Common myeloid progenitor, CD34-positive (primary cell): ENCODE results near the gene HMGCS2.
A peak's percentile ranks its signal among the peaks of the same experiment; 100 is the strongest.

Source experiments
- CTCF ChIA-PET: fragments of 350-600 bp; sonication (Branson Sonifier 250); formaldehyde crosslinking; loops from one replicate; lab custom pipeline; 2021; ENCODE audit warnings: antibody characterized with exemption; lab: Charles Lee
- POLR2A ChIA-PET: fragments of 350-600 bp; sonication (Branson Sonifier 250); formaldehyde crosslinking; loops from one replicate; lab custom pipeline; 2021; ENCODE audit warnings: antibody characterized with exemption; lab: Charles Lee
- DNase-seq, 3 donors: peaks; one replicate each; pipeline versions ENCODE4 v3.0.0 to v3.0.0-alpha.2; 2013
- H3K27ac ChIP-seq, 2 experiments: 1 replicate in 1 of 2; 2 replicates in 1 of 2; pipeline ENCODE4 v1.7.0; 2013; ENCODE audit warnings: inconsistent platforms in 2 of 2, low read length in 2 of 2, mild to moderate bottlenecking in 2 of 2, low read depth in 1 of 2, moderate library complexity in 1 of 2; ENCODE audit not compliant: severe bottlenecking in 2 of 2, insufficient read depth in 1 of 2, poor library complexity in 1 of 2
- H3K27me3 ChIP-seq, 5 experiments: replicated peaks in 2 of 5; 1 replicate in 3 of 5; 2 replicates in 2 of 5; pipeline versions ENCODE4 v1.6.1 to v1.7.0; 2013; ENCODE audit warnings: low read length in 4 of 5, mild to moderate bottlenecking in 2 of 5, moderate library complexity in 2 of 5, inconsistent platforms in 1 of 5; ENCODE audit not compliant: insufficient read depth in 5 of 5, control insufficient read depth in 4 of 5
- H3K36me3 ChIP-seq, 4 experiments: 1 replicate in 2 of 4; 2 replicates in 2 of 4; pipeline versions ENCODE4 v1.6.1 to v1.7.0; 2013; ENCODE audit warnings: low read length in 3 of 4, control low read depth in 1 of 4, mild to moderate bottlenecking in 1 of 4; ENCODE audit not compliant: control insufficient read depth in 4 of 4, insufficient read depth in 4 of 4
- H3K4me1 ChIP-seq, 4 experiments: 1 replicate in 3 of 4; 2 replicates in 1 of 4; pipeline versions ENCODE4 v1.6.1 to v1.7.1; 2013; ENCODE audit warnings: low read length in 3 of 4, mild to moderate bottlenecking in 3 of 4, control low read depth in 1 of 4, inconsistent platforms in 1 of 4, moderate library complexity in 1 of 4; ENCODE audit not compliant: control insufficient read depth in 4 of 4, insufficient read depth in 4 of 4; ENCODE audit errors: control extremely low read depth in 1 of 4
- H3K4me3 ChIP-seq, 7 experiments: 1 replicate in 4 of 7; 2 replicates in 3 of 7; pipeline versions ENCODE4 v1.5.1 to v1.7.0; 2013; ENCODE audit warnings: mild to moderate bottlenecking in 7 of 7, low read length in 6 of 7, moderate library complexity in 6 of 7, inconsistent platforms in 2 of 7, low read depth in 2 of 7, control low read depth in 1 of 7; ENCODE audit not compliant: insufficient read depth in 4 of 7, control insufficient read depth in 1 of 7; ENCODE audit errors: extremely low read depth in 1 of 7
- H3K9me3 ChIP-seq, 5 experiments: 1 replicate in 4 of 5; 2 replicates in 1 of 5; pipeline versions ENCODE4 v1.6.1 to v1.7.1; 2013; ENCODE audit warnings: low read length in 4 of 5, mild to moderate bottlenecking in 2 of 5, inconsistent platforms in 1 of 5, low read depth in 1 of 5, moderate library complexity in 1 of 5; ENCODE audit not compliant: control insufficient read depth in 4 of 5, insufficient read depth in 2 of 5; ENCODE audit errors: control extremely low read depth in 1 of 5
- WGBS: methylation state at CpG from one replicate; pipeline ENCODE4 v1.1.5; 2013; ENCODE audit not compliant: insufficient coverage; 5-methylcytosine and 5-hydroxymethylcytosine counted together

The HMGCS2 gene

GRCh38 chr1:119799599-119800177, 31.0 kb upstream of the HMGCS2 start:
- Histone ChIP-seq H3K4me3 (no peak overlapping the region), H3K27ac (no peak overlapping the region), H3K4me1 (peaks cover 0 to 4% (median 0%) of the 10 kb centered on the region in 4 experiments), H3K9me3 (no peaks in the 10 kb centered on the region), H3K36me3 (no peaks in the 10 kb centered on the region), H3K27me3 (no peaks in the 10 kb centered on the region)
- WGBS, result 97% methylated on average over 12 of the region's 15 CpGs
- peak in 1 of 3 donors; percentile 10 for DNase-seq
- ChIA-PET POLR2A (no interaction called here), CTCF (interaction anchor here (0.8 to 4.9 kb wide), 3 partner anchors 9 to 143 kb away, joined by 3 to 16 read pairs (median 5); no protein-coding TSS in a partner anchor)

- CTCF ChIA-PET, result interaction anchor here (0.8 to 4.9 kb wide), 3 partner anchors 10 to 142 kb away, joined by 3 to 16 read pairs (median 5); no protein-coding TSS in a partner anchor
- Histone ChIP-seq H3K36me3 (no peaks in the 10 kb centered on the region), H3K27ac (no peak overlapping the region), H3K9me3 (no peaks in the 10 kb centered on the region), H3K4me3 (no peak overlapping the region), H3K4me1 (peaks cover 0 to 4% (median 0%) of the 10 kb centered on the region in 4 experiments), H3K27me3 (no peaks in the 10 kb centered on the region)
- POLR2A ChIA-PET, result no interaction called here
- WGBS, result 80% methylated on average over 1 of the region's 4 CpGs
- DNase-seq, result no peak
Observed at GRCh38 chr1:119799003-119799402, 30.3 kb upstream of the HMGCS2 start.

- Histone ChIP-seq H3K4me3 (no peak overlapping the region), H3K4me1 (peaks cover 0 to 4% (median 0%) of the 10 kb centered on the region in 4 experiments), H3K27me3 (no peaks in the 10 kb centered on the region), H3K36me3 (no peaks in the 10 kb centered on the region), H3K27ac (no peak overlapping the region), H3K9me3 (no peaks in the 10 kb centered on the region)
- POLR2A ChIA-PET, result no interaction called here
- DNase-seq, result peak in 2 of 3 donors; percentile 31 to 60
- 82% methylated on average over 6 of the region's 7 CpGs for WGBS
- CTCF ChIA-PET, result interaction anchor here (0.7 to 4.9 kb wide), 3 partner anchors 9 to 151 kb away, joined by 3 to 16 read pairs (median 4); no protein-coding TSS in a partner anchor
Observed at GRCh38 chr1:119797606-119798005, 28.9 kb upstream of the HMGCS2 start.

DNA sequence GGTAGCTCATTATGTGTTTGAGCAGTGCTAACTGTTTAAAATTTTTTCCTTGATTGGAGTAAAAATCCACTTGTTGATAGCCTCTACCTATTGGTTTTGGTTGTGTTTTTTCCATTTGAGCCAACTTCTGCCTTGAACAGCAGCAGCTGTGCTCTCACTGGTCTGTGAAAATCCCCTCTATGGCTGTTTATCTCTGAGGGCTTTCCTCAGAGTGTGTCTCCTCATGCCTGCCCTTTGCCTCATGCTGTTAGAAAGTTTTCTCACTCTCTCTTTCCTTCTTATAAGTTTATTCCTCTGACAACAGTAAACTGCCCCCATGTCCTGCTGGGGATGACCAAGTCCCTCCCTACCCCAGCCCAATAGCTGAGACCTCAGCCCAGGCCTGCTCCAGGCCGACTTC, 28.5 kb upstream of the HMGCS2 start:
- POLR2A ChIA-PET, result no interaction called here

GRCh38 chr1:119795261-119796200, 26.8 kb upstream of the HMGCS2 start:
- Histone ChIP-seq H3K9me3 (no peaks in the 10 kb centered on the region), H3K27me3 (no peaks in the 10 kb centered on the region), H3K4me3 (no peak overlapping the region), H3K4me1 (peaks cover 0 to 4% (median 0%) of the 10 kb centered on the region in 4 experiments), H3K36me3 (no peaks in the 10 kb centered on the region), H3K27ac (no peak overlapping the region)
- DNase-seq, result no peak
- CTCF ChIA-PET, result interaction anchor here (0.9 to 4.9 kb wide), 3 partner anchors 10 to 20 kb away, joined by 3 to 16 read pairs (median 4); no protein-coding TSS in a partner anchor
- 100% methylated on average over 7 of the region's 9 CpGs for WGBS
- POLR2A ChIA-PET, result no interaction called here

More for the DNA sequence above, 28.5 kb upstream of the HMGCS2 start:
- no peak for DNase-seq
- 88% methylated on average over 1 of the region's 1 CpG for WGBS
- Histone ChIP-seq H3K4me3 (no peak overlapping the region), H3K27me3 (no peaks in the 10 kb centered on the region), H3K36me3 (no peaks in the 10 kb centered on the region), H3K9me3 (no peaks in the 10 kb centered on the region), H3K27ac (no peak overlapping the region), H3K4me1 (peaks cover 0 to 4% (median 0%) of the 10 kb centered on the region in 4 experiments)
- CTCF ChIA-PET, result interaction anchor here (4.9 kb wide), 1 partner anchor 12 kb away, joined by 16 read pairs; no protein-coding TSS in a partner anchor

DNA sequence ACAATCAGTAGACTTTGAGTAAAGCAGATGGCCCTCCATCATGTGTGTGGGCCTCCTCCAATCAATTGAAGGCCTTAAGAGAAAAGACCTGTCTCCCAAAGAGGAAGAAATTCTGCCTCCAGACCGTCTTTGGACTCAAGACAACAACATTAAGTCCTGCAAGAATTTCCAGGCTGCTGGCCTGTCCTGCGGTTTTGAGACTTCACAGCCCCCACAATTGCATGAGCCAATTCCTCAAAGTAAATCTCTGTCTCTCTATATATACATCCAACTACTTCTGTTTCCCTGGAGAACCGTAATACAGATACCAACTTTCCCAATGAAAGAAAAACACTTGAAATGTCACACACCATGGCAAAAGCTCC, 26.2 kb upstream of the HMGCS2 start:
- DNase-seq, result no peak
- H3K4me3 ChIP-seq, result no peak overlapping the region
- 100% methylated on average over 2 of the region's 3 CpGs for WGBS
- H3K36me3 ChIP-seq, result no peaks in the 10 kb centered on the region
- CTCF ChIA-PET, result interaction anchor here (1.0 to 1.7 kb wide), 2 partner anchors 9 to 21 kb away, joined by 4 read pairs; no protein-coding TSS in a partner anchor
- no peak overlapping the region for H3K27ac ChIP-seq
- peaks cover 0 to 2% (median 0%) of the 10 kb centered on the region in 4 experiments for H3K4me1 ChIP-seq
- no peaks in the 10 kb centered on the region for H3K9me3 ChIP-seq
- no peaks in the 10 kb centered on the region for H3K27me3 ChIP-seq
- POLR2A ChIA-PET, result no interaction called here
